Upper lobe of left lung (tissue), 4 donors: ENCODE results near the gene OAF.

Experiments
- EP300 ChIP-seq, 4 donors: sonication (generic); formaldehyde crosslinking; IDR thresholded peaks; one replicate each; pipeline ENCODE4 v1.5.1; 2017; ENCODE audit warnings: antibody characterized with exemption in 4 of 4, control low read depth in 2 of 4
- POLR2AphosphoS5 ChIP-seq, 2 donors: sonication (generic); formaldehyde crosslinking; IDR thresholded peaks; one replicate each; pipeline ENCODE4 v1.5.1; 2017; ENCODE audit warnings: antibody characterized with exemption in 2 of 2
- TF ChIP-seq, protein P1 (sequence below), 6 experiments: fragments of 450-650 bp in 4 of 6; fragments of 200-600 bp in 2 of 6; sonication (generic) in 2 of 6; IDR thresholded peaks; one replicate each; pipeline ENCODE4 v1.5.1; 2016 to 2019; ENCODE audit warnings: antibody characterized with exemption in 6 of 6

DNA sequence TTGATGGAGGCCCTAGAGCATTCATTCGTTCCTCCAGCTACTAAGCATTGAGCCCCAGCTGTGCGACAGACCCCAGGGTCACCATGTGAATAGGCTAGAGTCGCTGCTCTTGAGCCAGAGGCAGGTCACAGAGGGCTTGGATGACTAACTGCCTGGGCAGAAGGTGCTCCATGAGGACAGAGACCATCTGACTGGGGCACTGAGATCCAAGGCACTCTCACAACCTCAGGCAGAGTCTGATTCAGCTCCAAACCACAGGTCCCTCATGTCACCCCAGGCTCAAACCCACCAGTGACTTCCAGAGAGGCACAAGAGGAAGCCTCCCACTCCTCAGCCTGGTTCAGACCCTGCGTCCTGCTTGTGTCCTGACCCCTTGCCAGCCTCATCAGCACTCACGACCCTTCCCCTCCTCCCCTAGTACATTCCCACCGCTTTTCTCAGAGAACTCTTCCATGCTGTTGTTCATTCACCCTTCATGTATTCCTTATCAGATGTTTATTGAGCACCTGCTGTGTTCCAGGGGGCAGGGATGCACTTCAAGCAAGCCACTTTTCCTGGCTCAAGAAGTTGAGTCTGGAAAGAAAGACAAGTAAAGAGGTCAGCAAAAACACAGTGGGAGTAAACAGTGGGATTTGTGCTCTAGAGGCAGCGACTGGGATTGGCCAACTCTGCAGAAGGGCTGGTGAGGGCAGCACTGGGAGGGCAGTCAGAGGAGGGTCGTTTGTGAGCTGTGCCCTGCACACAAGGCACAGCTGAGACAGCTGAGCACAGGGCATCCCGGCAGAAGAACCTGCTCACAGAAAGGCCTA is 9.3 kb downstream of the OAF start:
- TF ChIP-seq POLR2AphosphoS5 (IDR thresholded peaks at IDR 0.05) (no peak), EP300 (IDR thresholded peaks at IDR 0.05) (no peak)
- TF ChIP-seq, protein P1, sequence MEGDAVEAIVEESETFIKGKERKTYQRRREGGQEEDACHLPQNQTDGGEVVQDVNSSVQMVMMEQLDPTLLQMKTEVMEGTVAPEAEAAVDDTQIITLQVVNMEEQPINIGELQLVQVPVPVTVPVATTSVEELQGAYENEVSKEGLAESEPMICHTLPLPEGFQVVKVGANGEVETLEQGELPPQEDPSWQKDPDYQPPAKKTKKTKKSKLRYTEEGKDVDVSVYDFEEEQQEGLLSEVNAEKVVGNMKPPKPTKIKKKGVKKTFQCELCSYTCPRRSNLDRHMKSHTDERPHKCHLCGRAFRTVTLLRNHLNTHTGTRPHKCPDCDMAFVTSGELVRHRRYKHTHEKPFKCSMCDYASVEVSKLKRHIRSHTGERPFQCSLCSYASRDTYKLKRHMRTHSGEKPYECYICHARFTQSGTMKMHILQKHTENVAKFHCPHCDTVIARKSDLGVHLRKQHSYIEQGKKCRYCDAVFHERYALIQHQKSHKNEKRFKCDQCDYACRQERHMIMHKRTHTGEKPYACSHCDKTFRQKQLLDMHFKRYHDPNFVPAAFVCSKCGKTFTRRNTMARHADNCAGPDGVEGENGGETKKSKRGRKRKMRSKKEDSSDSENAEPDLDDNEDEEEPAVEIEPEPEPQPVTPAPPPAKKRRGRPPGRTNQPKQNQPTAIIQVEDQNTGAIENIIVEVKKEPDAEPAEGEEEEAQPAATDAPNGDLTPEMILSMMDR (IDR thresholded peaks at IDR 0.05): no peak
